Measurements from ENCODE around the gene RABGGTB.
"Not testable (repeated sequence)": the region's sequence is repeated elsewhere in the genome, so short reads cannot be mapped to it uniquely, and the experiment has no call there.

Gene RABGGTB

GRCh38 chr1:75785983-75786853, at the start of gene RABGGTB:
Gene RABGGTB, plus strand, starts transcription at chr1:75786256. Its CDS starts 16 bp downstream, at chr1:75786272.
- peak; percentile 90 for DNase-seq

GRCh38 chr1:75742047-75742625, 43.9 kb upstream of the RABGGTB start:
- DNase-seq, result no peak

- no peak for DNase-seq
Measured at GRCh38 chr1:75745276-75745675, 40.8 kb upstream of the RABGGTB start.

GRCh38 chr1:75757210-75757609, 28.8 kb upstream of the RABGGTB start:
- DNase-seq, result not testable (repeated sequence)

GRCh38 chr1:75758543-75758942, 27.5 kb upstream of the RABGGTB start:
- not testable (repeated sequence) for DNase-seq

GRCh38 chr1:75764057-75764655, 21.9 kb upstream of the RABGGTB start:
- no peak for DNase-seq

- DNase-seq, result no peak
Measured at GRCh38 chr1:75765697-75766355, 20.2 kb upstream of the RABGGTB start.

GRCh38 chr1:75768016-75768415, 18.0 kb upstream of the RABGGTB start:
- no peak for DNase-seq

GRCh38 chr1:75770761-75771160, 15.3 kb upstream of the RABGGTB start:
- no peak for DNase-seq

- DNase-seq, result no peak
Measured at GRCh38 chr1:75771978-75772377, 14.1 kb upstream of the RABGGTB start.

- DNase-seq, result not testable (repeated sequence)
Measured at GRCh38 chr1:75777812-75778211, 8.2 kb upstream of the RABGGTB start.

- DNase-seq, result not testable (repeated sequence)
Measured at GRCh38 chr1:75778694-75779093, 7.4 kb upstream of the RABGGTB start.

- not testable (repeated sequence) for DNase-seq
Measured at GRCh38 chr1:75780183-75780582, 5.9 kb upstream of the RABGGTB start.

GRCh38 chr1:75783920-75784319, 2.1 kb upstream of the RABGGTB start:
- not testable (repeated sequence) for DNase-seq

GRCh38 chr1:75785320-75785982, 605 bp upstream of the RABGGTB start:
- DNase-seq, result no peak

- no peak for DNase-seq
Measured at GRCh38 chr1:75786901-75787493, 941 bp downstream of the RABGGTB start.

- no peak for DNase-seq
Measured at GRCh38 chr1:75787524-75787923, 1.5 kb downstream of the RABGGTB start.

GRCh38 chr1:75789988-75790387, 3.9 kb downstream of the RABGGTB start:
- no peak for DNase-seq

GRCh38 chr1:75791022-75791421, 5.0 kb downstream of the RABGGTB start:
- DNase-seq, result no peak

- DNase-seq, result no peak
Measured at GRCh38 chr1:75792091-75792490, 6.0 kb downstream of the RABGGTB start.

- no peak for DNase-seq
Measured at GRCh38 chr1:75794382-75794781, 8.3 kb downstream of the RABGGTB start.

GRCh38 chr1:75795703-75796193, 9.7 kb downstream of the RABGGTB start:
- DNase-seq, result no peak
